Right renal cortex interstitium (tissue), 3 donors: ENCODE data around the gene PIP4K2C. TPM values are rescaled to one million over a fixed set of nuclear protein-coding genes. Genes with fewer than 3 reads are reported as not detected.
"Not testable (repeated sequence)": the region's sequence is repeated elsewhere in the genome, so short reads cannot be mapped to it uniquely, and the experiment has no call there.

Experiments used
- DNase-seq, 3 donors: peaks; one replicate each; pipeline ENCODE4 v3.0.0-alpha.2; 2013; ENCODE audit warnings: low read depth in 3 of 3, low spot score in 2 of 3
- polyA plus RNA-seq, 3 donors: library from polyadenylated mRNA; unstranded; fragments of 120-200 nt; gene quantifications; one replicate each; pipeline ENCODE4 v1.2.1, GENCODE V29; 2013; ENCODE audit not compliant: insufficient read length in 3 of 3

PIP4K2C gene
- polyA plus RNA-seq, 3 donors, result 43.6 to 47.5 (median 44.8) TPM

DNA sequence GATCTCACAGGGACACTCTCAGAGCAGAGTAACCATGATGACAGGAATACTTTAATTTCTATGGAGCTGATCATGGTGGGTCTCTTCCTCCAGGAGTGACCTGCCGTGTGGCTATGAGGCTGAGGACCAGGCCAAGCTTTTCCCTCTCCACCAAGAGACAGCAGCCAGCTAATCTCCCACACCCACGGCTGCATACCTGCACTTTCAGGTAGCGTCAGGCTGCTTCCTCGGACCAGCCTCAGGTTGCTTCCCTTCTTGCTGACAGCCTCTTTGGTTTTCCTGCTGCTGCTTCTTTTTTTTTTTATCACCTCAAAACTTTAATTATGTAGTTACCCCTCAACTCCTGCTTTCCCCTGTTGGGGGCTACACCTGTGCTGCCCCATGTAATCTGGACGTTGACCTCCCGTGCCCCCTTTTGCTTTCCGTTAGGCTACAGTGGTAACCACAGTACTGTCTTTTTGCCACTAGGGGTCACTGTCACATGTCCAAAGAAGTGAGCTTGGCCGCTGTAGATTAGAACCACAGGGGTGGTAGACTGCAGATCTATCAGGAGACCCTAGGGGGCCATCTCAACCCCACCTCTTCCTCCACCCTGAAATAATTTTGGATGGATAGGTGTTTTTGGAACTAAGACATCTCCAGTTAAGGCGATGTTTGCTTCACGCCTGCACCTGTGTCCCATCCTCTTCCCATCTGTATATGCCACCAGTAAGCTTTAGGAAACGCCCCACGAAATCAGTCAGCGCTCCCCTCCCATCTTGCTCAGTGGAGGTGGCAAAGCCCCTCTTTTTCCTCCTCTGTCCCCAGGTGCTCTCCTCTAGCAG, 7.8 kb upstream of the PIP4K2C start:
- no peak for DNase-seq

- no peak for DNase-seq
Observed at GRCh38 chr12:57584050-57584449, 6.9 kb upstream of the PIP4K2C start.

DNA sequence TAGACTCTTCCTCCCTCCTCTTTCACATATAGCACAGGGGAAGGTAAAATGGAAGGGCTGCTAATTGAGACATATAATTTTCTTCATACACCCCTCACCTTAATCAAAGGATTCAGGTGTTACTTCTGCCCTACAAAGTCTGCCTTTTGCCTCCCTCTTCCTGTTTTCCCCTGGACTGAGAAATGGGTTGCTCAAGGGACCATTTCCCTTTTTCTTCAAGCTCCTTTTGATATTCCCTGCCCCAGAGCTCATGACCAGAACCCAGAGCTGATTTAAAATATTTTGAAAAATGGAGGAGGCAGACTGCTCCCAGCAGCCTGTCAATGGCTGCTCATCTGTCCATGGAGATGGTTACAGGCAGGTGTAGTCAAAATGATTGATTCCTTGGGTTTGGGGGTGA, 6.3 kb upstream of the PIP4K2C start:
- DNase-seq, result no peak

DNA sequence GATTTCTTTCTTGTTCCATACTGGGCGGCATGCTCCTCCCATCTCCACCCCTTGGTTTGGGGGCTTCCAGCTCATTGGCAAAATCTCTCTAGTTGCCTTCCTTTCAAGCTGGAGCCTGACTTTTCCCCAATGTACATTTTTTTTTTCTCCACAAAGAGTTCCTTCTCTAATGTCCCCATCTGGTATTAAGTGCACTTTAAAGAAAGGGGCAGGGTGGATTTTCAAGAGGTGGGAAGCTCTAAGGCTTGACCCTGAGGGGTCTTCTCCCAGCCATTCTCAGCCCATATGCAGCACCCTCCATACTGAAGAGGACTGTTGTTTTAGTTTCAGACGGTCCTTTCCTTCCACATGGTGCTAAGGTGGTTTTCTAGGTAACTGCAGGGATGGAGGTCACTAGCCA, 5.8 kb upstream of the PIP4K2C start:
- DNase-seq, result no peak

- no peak for DNase-seq
Observed at GRCh38 chr12:57586128-57586527, 4.9 kb upstream of the PIP4K2C start.

DNA sequence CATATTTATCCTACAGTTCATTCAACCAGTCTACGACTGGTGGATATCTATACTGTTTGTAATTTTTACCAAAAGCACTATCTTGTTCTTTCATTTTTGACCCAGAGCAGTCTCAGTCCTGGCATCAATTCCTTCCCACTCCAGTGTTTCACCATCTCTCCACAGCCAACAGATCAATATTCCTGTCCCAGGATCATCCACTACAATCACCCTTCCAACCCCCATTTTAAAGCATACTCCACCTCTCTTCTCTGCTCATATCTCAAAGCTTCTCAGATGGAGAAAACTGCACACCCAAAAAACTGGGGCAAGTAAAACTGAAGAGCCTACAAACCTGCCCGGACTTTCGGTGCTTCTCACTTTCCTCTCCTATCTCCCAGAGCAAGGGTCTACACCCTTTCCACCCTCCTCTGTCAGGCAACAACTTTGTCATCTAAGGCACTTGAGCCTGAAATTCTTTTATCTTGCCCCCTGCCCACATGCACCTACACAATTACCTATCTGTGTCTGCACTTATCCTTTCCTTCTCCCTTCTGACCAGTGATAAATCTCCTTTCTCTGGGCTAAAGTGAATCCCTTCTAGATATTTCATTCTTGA, 4.1 kb upstream of the PIP4K2C start:
- DNase-seq, result no peak

DNA sequence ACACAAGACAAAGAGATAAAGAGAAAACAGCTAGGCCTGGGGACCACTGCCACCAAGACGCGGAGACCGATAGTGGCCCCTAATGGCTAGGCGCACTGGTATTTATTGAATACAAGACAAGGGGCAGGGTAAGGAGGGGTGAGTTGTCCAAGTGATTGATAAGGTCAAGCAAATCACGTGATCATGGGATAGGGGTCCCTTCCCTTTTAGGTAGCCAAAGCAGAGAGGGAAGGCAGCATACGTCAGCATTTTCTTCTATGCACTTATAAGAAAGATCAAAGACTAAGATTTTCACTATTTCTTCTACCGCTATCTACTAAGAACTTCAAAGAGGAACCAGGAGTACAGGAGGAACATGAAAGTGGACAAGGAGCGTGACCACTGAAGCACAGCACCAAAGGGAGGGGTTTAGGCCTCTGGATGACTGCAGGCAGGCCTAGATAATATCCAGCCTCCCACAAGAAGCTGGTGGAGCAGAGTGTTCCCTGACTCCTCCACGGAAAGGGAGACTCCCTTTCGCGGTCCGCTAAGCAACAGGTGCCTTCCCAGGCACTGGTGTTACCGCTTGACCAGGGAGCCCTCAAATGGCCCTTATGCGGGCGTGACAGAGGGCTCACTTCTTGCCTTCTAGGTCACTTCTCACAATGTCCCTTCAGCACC, 1.9 kb upstream of the PIP4K2C start:
- not testable (repeated sequence) for DNase-seq

DNA sequence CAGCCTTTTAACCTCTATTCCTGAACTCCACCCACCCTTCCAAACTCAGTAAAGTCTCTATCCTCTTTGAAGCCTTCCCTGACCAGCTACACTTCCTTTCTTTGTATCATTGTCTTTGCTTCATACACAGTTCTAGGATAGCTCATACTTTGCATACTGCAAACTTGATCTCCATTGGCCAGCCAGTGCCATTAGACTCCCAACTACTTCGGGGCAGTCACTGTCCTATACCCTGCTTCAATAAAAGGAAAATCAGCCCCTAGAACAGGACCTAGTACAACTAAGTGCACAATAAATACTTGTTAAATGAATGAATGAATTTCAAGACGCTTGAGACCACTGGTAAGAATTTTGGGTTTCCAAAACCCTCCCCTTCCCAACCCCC, 521 bp upstream of the PIP4K2C start:
- no peak for DNase-seq

DNA sequence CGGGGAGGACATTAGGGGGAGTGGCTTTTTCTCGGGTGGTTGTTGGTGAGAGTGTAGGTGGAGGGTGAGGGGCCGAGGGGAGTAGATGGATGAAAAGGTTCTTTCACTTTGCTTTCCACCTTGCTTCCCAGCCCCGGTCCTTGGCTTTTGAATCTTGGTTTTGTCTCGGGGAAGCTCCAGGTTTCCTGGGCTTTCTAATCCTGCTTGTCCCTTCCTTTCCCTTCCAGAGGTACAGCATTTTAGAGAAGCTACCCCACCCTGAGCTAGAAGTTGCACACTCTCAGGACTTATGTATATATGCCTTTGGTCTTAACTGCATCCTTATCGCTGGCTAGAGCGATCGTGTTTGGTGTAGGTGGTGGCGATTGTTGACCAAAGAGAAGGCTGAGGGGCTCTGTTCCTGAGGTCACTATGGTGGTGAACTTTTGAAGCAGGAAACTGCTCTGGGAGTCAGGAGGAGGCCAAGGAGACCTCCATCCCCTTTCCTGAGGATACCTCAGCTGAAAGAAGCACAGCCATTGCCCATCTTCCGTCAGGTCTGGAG, 862 bp downstream of the PIP4K2C start:
- DNase-seq, result no peak

DNA sequence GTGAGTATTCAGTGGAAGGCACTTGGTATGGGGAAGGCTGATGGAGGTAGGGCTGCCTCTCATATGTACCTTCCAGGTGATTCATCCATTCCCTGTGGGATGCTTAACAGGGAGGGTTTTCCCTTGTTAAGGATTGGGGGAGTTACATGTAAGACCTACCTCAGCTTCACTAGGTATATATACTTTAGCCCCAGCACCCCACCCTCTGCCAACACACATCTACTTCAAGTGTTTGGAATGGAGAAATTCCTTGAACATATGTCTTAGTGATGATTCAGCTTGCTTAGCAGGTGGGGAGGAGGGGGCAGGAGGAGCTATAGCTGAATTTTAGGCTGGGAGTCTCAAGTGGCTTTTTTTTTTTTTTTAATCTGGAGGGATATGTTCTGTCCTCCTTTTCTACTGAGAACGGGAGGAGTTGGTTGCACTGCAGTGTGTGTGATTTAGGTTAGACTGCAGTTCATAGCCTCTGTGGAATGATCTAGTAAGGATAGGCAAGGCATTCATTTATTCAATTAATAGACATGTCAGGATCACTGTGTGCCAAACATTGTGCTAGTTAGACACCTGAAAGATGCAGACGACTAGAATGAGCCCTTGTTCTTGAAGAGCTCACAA, 1.7 kb downstream of the PIP4K2C start:
- no peak for DNase-seq

DNA sequence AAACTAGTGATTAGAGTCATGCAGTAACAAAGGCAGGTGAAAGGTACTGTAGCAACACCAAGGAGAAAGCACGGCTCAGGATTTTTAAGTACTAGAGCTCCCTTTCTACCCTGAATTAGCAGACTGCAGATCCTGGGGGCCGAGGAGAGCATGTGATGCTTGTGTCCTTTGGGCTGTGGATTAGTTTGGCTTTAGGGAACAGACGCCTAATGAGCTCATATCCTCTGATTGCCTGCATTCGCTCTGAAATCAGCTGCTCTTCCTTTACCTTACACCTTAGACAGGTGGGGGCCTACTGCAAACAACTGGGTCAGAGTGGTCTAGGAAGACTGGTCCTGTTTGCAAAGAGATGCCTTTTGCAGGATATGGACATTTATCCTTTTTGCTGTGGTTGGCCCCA, 2.2 kb downstream of the PIP4K2C start:
- DNase-seq, result no peak

DNA sequence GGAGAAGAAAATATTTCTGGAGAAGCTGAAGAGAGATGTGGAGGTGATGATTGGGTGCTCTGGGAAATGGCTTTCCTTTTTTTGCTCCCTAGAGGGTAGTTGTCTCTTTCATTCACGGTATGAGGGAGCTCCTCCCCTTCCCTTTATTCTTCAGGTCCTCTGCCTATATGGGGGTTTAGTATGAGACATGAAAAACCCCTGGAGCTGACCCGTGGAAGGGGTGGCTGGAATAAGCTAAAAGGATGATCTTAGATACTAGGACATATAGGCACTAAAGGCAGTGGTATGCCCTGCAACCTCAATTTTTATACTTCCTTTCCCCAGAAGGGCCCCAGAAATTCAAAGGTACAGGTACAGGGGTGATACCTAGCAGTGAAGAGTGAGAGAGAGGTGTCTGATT, 9.4 kb downstream of the PIP4K2C start:
- no peak for DNase-seq

DNA sequence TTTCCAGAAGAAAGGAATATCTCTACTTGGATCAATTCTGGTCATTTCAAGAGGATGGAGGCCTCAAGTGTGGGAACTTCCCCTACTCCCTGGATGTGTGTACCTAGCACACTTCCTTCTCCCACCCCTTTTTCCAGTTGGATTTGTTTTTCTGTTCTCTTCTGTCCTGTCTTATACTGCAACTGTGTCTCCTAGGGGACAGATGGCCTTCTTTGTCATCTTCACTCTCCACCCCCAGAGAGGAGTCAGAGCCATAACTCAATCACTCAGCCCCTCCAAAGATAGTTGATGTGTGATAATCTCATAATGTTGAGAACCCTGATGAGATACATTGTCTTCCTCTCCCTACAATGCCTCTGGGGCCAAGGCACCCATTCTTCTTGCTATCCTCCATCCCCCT, 11.6 kb downstream of the PIP4K2C start:
- no peak for DNase-seq

DNA sequence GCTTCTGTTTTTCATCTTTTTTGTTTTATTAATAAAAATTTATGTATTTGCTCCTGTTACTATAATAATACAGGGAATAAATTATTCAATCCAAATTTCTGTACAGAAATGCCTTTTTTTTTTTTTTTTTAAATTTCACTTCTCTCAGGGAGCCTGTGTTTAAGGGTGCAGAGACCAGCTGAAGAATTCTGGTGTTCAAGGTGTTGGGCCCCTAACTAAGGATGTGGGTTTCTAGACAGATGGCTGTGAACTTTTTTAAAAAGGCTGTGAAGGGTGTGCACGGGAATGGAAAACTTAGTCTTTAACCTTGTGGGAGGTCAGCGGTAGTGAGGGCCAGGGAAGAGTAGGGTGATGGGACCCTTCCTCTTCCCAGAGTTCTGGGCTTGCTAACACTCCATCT, 12.3 kb downstream of the PIP4K2C start:
- no peak for DNase-seq

GRCh38 chr12:57603815-57604453, 12.9 kb downstream of the PIP4K2C start:
- DNase-seq, result no peak

- no peak for DNase-seq
Observed at GRCh38 chr12:57604454-57604991, 13.5 kb downstream of the PIP4K2C start, which contains the start of gene DTX3. DTX3 (plus strand) TSS chr12:57604824; CDS start chr12:57606518, 1,694 bp downstream.

- no peak for DNase-seq
Observed at GRCh38 chr12:57604992-57605810, 14.2 kb downstream of the PIP4K2C start.

GRCh38 chr12:57605811-57606311, 14.9 kb downstream of the PIP4K2C start:
- DNase-seq, result no peak

- DNase-seq, result no peak
Observed at GRCh38 chr12:57606399-57606798, 15.4 kb downstream of the PIP4K2C start.
